ENCODE measurements around the gene CD24.

- TF ChIP-seq EZH2phosphoT487 (IDR thresholded peaks at IDR 0.05; ENCODE audit: borderline replicate concordance, low read length): no peak
- TF ChIP-seq CTCF (conservative IDR thresholded peaks at IDR 0.05; ENCODE audit: low read depth, low read length): no peak
- TF ChIP-seq EZH2 (IDR thresholded peaks at IDR 0.05; ENCODE audit: low read length, unreplicated experiment): no peak
These were observed 11.0 kb downstream of the CD24 start for GRCh38 chr6:106963544-106963943.

Measured in PC-3 (cell line).